ENCODE results near the gene SCYGR8.

SCYGR8 gene

GRCh38 chr2:227765788-227766372, 20.2 kb downstream of the SCYGR8 start:
- no peak for DNase-seq

- DNase-seq = peak; percentile 49 to 52
Measured at GRCh38 chr2:227766373-227766883, 20.7 kb downstream of the SCYGR8 start.

- no peak for DNase-seq
Measured at GRCh38 chr2:227767830-227768229, 22.1 kb downstream of the SCYGR8 start.

DNA sequence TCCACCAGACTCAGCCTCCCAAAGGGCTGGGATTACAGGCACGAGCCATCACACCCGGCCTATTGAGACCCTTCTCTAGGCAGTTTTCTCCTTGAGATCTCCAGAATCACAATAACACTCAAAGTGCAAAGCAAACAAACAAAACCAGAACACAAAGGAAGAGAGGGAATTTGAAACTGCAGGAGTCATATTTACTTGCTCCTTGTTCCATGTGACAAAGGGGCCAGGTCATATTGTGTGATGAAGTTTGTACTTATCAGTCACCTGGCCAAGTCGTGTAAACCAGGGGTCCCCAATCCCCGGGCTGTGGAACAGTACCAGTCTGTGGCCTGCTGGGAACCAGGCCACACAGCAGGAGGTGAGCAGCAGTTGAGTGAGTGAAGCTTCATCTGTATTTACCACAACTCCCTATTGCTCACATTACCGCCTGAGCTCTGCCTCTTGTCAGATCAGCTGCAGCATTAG, 26.5 kb downstream of the SCYGR8 start:
- DNase-seq = no peak

DNA sequence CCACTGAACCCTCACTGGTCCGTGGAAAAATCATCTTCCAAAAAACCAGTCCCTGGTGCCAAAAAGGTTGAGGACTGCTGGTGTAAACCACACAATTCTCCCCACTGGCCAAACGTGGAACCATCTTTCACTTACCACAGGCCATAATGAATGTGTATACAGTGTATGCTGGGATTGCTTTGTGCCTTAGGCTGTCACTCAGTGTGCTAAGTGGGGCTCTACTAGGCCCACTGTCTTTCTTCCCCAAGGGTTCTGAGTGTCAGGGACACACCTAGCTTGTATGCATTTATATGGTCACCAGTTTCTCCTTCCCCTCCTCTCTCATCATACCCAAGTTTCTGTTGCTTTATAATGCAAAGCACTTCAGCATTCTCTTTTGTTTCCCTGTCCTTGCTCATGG, 27.2 kb downstream of the SCYGR8 start:
- no peak for DNase-seq

GRCh38 chr2:227774011-227774624, 28.4 kb downstream of the SCYGR8 start:
- no peak for DNase-seq

GRCh38 chr2:227774895-227775842, 29.5 kb downstream of the SCYGR8 start:
- DNase-seq = no peak

DNA sequence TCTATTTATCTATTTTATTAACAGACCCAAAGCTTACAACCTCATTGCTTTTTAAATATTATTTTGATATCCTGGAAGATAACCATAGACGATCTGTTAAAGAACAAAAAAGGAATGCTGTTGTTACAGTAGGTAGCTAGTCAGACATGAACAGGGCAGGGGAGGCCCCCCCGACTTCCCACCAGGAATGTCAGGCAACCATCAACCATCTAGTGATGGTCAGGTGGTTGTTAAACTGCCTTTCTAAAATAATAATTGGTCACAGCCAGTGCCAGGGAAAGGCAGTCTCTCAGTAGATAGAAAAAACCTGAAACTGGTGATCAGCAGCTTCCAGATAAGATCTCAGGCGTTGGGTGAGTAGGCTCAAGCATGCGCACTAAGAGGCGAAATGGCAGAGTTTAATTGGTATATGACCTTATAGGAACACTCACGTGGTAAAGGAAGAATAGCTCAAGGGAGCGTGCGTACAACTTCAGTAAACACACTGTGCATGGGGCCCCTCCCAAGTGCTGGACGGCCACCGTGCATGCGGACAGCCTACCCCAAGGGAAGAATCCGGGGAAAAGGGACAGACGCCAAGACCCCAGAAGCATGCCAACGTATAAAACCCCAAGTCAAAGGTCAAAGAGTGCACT, 35.4 kb downstream of the SCYGR8 start:
- DNase-seq = no peak

GRCh38 chr2:227781841-227782240, 36.1 kb downstream of the SCYGR8 start:
- DNase-seq = no peak

GRCh38 chr2:227782804-227783203, 37.1 kb downstream of the SCYGR8 start:
- DNase-seq = no peak

GRCh38 chr2:227783404-227784138, 37.9 kb downstream of the SCYGR8 start:
- DNase-seq = no peak

DNA sequence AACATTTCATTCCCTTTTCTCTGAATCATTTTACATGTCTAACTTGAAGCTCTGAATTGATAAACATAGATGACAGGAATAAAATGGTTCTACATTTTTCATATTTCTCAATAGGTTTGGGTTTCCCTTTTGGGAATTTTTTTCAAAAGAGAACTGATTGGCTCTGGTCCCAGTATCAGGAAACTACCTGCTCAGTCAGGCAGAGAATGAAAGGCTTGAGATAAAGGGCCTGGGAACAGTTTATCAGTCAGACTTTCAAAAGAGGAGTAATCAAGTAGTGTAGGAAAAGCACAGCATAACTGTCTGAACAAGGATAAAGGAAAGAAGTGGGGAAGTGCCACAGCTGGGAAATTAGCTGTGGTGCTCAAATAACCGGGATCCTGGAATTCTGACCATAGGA, 39.6 kb downstream of the SCYGR8 start:
- DNase-seq = no peak

GRCh38 chr2:227788561-227789018, 42.9 kb downstream of the SCYGR8 start:
- DNase-seq = no peak

GRCh38 chr2:227789803-227790202, 44.1 kb downstream of the SCYGR8 start:
- no peak for DNase-seq

- no peak for DNase-seq
Measured at GRCh38 chr2:227793148-227793712, 47.5 kb downstream of the SCYGR8 start.

All from activated CD4-positive, alpha-beta T cell treated with anti-CD3 and anti-CD28 coated beads, Interleukin-2, amount 50 U/mL, for 4 hours (primary cell).